Measurements from ENCODE around the gene TBL2.

DNA sequence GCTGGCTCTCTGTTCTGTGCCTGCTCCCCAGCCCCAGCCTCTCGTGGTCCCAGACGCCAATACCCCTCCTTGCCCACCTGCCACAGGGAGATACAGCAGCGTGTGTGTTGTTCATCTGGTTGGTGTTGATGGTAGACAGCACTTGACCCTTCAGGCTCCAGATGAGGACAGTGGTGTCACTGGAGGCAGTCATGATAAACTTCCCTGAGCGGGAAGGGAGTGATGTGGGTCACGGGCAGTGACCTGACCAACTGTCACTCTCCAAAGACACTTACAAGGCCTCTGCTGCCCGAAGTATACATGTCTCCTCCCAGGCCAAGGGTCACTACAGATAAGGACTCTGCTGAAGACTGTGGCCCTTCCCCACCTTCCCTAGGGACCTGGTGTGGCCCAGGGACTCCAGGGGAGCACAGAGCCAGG lies 5.6 kb downstream of the TBL2 start:
- TF ChIP-seq CTCF (IDR thresholded peaks at IDR 0.05) (no peak), EP300 (IDR thresholded peaks at IDR 0.05; ENCODE audit: low read depth) (no peak)
